K562 (cell line): ENCODE data around the gene ARID5B.

Experiments
- ETV6 ChIP-seq, 3 experiments: fragments of 150-350 bp in 1 of 3; sonication (generic) in 1 of 3; formaldehyde crosslinking in 1 of 3; IDR thresholded peaks; 2 replicates each; pipeline versions ENCODE4 v1.6.1 to v1.8.0; 2014 to 2022; ENCODE audit warnings: borderline replicate concordance in 2 of 3, low read depth in 2 of 3, antibody characterized with exemption in 1 of 3, low read length in 1 of 3, mild to moderate bottlenecking in 1 of 3, missing genetic modification reagents in 1 of 3
- EZH2 ChIP-seq: IDR thresholded peaks from 2 replicates; pipeline ENCODE4 v1.6.1; 2012; ENCODE audit warnings: low read depth, mild to moderate bottlenecking, inconsistent platforms, low read length, borderline replicate concordance
- FOS ChIP-seq: IDR thresholded peaks from 3 replicates; pipeline ENCODE4 v1.6.1; 2011; ENCODE audit not compliant: insufficient read length; ENCODE audit errors: extremely low read depth
- KDM2B ChIP-seq: fragments of 250-450 bp; sonication (Bioruptor Pico); IDR thresholded peaks from 2 replicates; pipeline ENCODE4 v1.8.0; 2021; ENCODE audit warnings: mild to moderate bottlenecking, moderate library complexity
- MECOM ChIP-seq: fragments of 250-450 bp; sonication (Bioruptor Pico); IDR thresholded peaks from 2 replicates; pipeline ENCODE4 v1.8.0; 2022; ENCODE audit warnings: inconsistent platforms
- RHOXF2B ChIP-seq: fragments of 250-450 bp; sonication (Bioruptor Pico); conservative IDR thresholded peaks from 2 replicates; pipeline ENCODE4 v1.5.1; 2021
- TCF7 ChIP-seq: sonication (generic); IDR thresholded peaks from 2 replicates; pipeline ENCODE4 v1.6.1; 2016; ENCODE audit warnings: antibody characterized with exemption, borderline replicate concordance
- TF ChIP-seq, protein P1 (sequence below): fragments of 450-650 bp; formaldehyde crosslinking; IDR thresholded peaks from 2 replicates; pipeline ENCODE4 v1.4.0; 2020; ENCODE audit warnings: mild to moderate bottlenecking, moderate library complexity
- TF ChIP-seq, protein P2 (sequence below): fragments of 450-650 bp; formaldehyde crosslinking; IDR thresholded peaks from 2 replicates; pipeline ENCODE4 v1.4.0; 2020; ENCODE audit warnings: mild to moderate bottlenecking, mixed read lengths

DNA sequence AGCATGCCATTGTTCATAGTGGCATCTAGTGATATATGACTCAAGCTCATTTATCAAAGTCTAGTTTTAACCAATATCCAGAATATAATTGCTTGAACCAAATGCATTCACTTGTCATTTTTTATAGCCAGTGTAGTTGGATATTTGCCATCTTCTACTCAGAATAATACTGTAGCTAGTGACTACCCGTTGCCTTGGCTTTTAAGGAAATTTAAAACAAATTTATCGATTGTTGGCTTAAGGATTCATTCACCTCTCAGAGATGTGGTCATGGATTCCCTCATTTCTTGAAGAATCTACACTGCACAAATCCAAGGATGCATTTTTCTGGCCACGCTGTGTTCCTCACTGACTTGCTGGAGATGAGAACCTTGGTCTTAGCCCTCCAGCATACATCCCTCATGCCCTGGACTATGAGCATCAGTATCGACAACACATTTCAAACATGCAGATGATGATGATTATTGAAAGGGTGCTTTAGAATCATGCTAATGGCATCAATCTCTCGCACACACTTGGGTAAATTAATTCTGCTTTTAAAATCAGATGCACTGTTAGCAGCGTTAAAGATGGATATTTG is 8.8 kb downstream of the ARID5B start:
- TF ChIP-seq, protein P1, sequence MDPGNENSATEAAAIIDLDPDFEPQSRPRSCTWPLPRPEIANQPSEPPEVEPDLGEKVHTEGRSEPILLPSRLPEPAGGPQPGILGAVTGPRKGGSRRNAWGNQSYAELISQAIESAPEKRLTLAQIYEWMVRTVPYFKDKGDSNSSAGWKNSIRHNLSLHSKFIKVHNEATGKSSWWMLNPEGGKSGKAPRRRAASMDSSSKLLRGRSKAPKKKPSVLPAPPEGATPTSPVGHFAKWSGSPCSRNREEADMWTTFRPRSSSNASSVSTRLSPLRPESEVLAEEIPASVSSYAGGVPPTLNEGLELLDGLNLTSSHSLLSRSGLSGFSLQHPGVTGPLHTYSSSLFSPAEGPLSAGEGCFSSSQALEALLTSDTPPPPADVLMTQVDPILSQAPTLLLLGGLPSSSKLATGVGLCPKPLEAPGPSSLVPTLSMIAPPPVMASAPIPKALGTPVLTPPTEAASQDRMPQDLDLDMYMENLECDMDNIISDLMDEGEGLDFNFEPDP (CRISPR knock-in tag) = no peak
- no peak for TF ChIP-seq ETV6 (IDR thresholded peaks at IDR 0.05; ENCODE audit: borderline replicate concordance in 1 of 2, low read depth in 2 of 2, low read length in 1 of 2)
- no peak for TF ChIP-seq ETV6 (CRISPR knock-in tag; IDR thresholded peaks at IDR 0.05; ENCODE audit: borderline replicate concordance)
- no peak for TF ChIP-seq EZH2
- TF ChIP-seq, protein P2, sequence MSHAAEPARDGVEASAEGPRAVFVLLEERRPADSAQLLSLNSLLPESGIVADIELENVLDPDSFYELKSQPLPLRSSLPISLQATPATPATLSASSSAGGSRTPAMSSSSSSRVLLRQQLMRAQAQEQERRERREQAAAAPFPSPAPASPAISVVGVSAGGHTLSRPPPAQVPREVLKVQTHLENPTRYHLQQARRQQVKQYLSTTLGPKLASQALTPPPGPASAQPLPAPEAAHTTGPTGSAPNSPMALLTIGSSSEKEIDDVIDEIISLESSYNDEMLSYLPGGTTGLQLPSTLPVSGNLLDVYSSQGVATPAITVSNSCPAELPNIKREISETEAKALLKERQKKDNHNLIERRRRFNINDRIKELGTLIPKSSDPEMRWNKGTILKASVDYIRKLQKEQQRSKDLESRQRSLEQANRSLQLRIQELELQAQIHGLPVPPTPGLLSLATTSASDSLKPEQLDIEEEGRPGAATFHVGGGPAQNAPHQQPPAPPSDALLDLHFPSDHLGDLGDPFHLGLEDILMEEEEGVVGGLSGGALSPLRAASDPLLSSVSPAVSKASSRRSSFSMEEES (CRISPR knock-in tag) = no peak
- no peak for TF ChIP-seq RHOXF2B (CRISPR knock-in tag)
- no peak for TF ChIP-seq KDM2B (CRISPR knock-in tag)
- no peak for TF ChIP-seq TCF7
- no peak for TF ChIP-seq MECOM (CRISPR knock-in tag)
- no peak for TF ChIP-seq FOS
